Measurements from ENCODE around the gene PSME4. TPM values are rescaled to one million over a fixed set of nuclear protein-coding genes. Genes with fewer than 3 reads are reported as not detected.
"Not testable (repeated sequence)": the region's sequence is repeated elsewhere in the genome, so short reads cannot be mapped to it uniquely, and the experiment has no call there.

The PSME4 gene
- polyA plus RNA-seq, 1 donor from 2014 or later, result 6.3 TPM

- no peak overlapping the region for H3K4me3 Mint-ChIP-seq
- peaks cover 11 to 20% (median 19%) of the 10 kb centered on the region in 3 donors for H3K4me1 Mint-ChIP-seq
- peaks cover 0 to 2% (median 0%) of the 10 kb centered on the region in 3 donors for H3K9me3 Mint-ChIP-seq
- H3K36me3 Mint-ChIP-seq, result peaks cover 1% of the 10 kb centered on the region
- H3K27me3 Mint-ChIP-seq, result no peaks in the 10 kb centered on the region
- H3K27ac Mint-ChIP-seq, result peak overlapping the region in 1 of 3 donors; percentile 81
These were observed 14.9 kb upstream of the PSME4 start for GRCh38 chr2:53985646-53986045.

GRCh38 chr2:53969968-53970723 lies 647 bp downstream of the PSME4 start:
- H3K9me3 Mint-ChIP-seq, result no peaks in the 10 kb centered on the region
- peaks cover 32 to 40% (median 37%) of the 10 kb centered on the region in 3 donors for H3K4me1 Mint-ChIP-seq
- H3K27ac Mint-ChIP-seq, result peak overlapping the region; percentile 88 to 99 (median 95)
- peaks cover 5% of the 10 kb centered on the region for H3K36me3 Mint-ChIP-seq
- no peaks in the 10 kb centered on the region for H3K27me3 Mint-ChIP-seq
- H3K4me3 Mint-ChIP-seq, result peak overlapping the region; percentile 97 to 99 (median 98)

GRCh38 chr2:53969285-53969967 lies 1.4 kb downstream of the PSME4 start:
- peak overlapping the region; percentile 97 to 99 (median 98) for H3K4me3 Mint-ChIP-seq

GRCh38 chr2:53964987-53965687 lies 5.7 kb downstream of the PSME4 start:
- peak overlapping the region in 1 of 4 donors; percentile 73 for H3K4me3 Mint-ChIP-seq

More at GRCh38 chr2:53969285-53969967, 1.4 kb downstream of the PSME4 start:
- no peaks in the 10 kb centered on the region for H3K9me3 Mint-ChIP-seq
- peaks cover 36 to 47% (median 40%) of the 10 kb centered on the region in 3 donors for H3K4me1 Mint-ChIP-seq
- H3K27me3 Mint-ChIP-seq, result no peaks in the 10 kb centered on the region
- peaks cover 5% of the 10 kb centered on the region for H3K36me3 Mint-ChIP-seq
- H3K27ac Mint-ChIP-seq, result peak overlapping the region; percentile 88 to 99 (median 95)

GRCh38 chr2:53964257-53964952 lies 6.4 kb downstream of the PSME4 start:
- H3K4me3 Mint-ChIP-seq, result peak overlapping the region in 3 of 4 donors; percentile 28 to 75 (median 41)
- peak overlapping the region in 1 of 3 donors; percentile 52 for H3K27ac Mint-ChIP-seq

More at GRCh38 chr2:53964987-53965687, 5.7 kb downstream of the PSME4 start:
- peak overlapping the region in 2 of 3 donors; percentile 6 to 52 for H3K27ac Mint-ChIP-seq
- H3K9me3 Mint-ChIP-seq, result no peaks in the 10 kb centered on the region
- H3K27me3 Mint-ChIP-seq, result no peaks in the 10 kb centered on the region
- H3K4me1 Mint-ChIP-seq, result peaks cover 52 to 65% (median 56%) of the 10 kb centered on the region in 3 donors
- H3K36me3 Mint-ChIP-seq, result peaks cover 3% of the 10 kb centered on the region

GRCh38 chr2:53961478-53962216 lies 9.1 kb downstream of the PSME4 start:
- H3K27ac Mint-ChIP-seq, result peak overlapping the region; percentile 49 to 85 (median 62)
- H3K9me3 Mint-ChIP-seq, H3K27me3 Mint-ChIP-seq, H3K36me3 Mint-ChIP-seq: not testable (repeated sequence)
- peaks cover 41 to 59% (median 44%) of the 10 kb centered on the region in 3 donors for H3K4me1 Mint-ChIP-seq
- peak overlapping the region in 3 of 4 donors; percentile 61 to 72 (median 68) for H3K4me3 Mint-ChIP-seq

More at GRCh38 chr2:53964257-53964952, 6.4 kb downstream of the PSME4 start:
- Mint-ChIP-seq H3K9me3 (no peaks in the 10 kb centered on the region), H3K4me1 (peaks cover 51 to 64% (median 55%) of the 10 kb centered on the region in 3 donors), H3K36me3 (peaks cover 8% of the 10 kb centered on the region), H3K27me3 (no peaks in the 10 kb centered on the region)

- Mint-ChIP-seq H3K4me1 (peaks cover 41 to 59% (median 44%) of the 10 kb centered on the region in 3 donors), H3K4me3 (peak overlapping the region in 2 of 4 donors; percentile 2 to 72), H3K9me3 (no peaks in the 10 kb centered on the region), H3K27ac (peak overlapping the region in 2 of 3 donors; percentile 63 to 64), H3K27me3 (no peaks in the 10 kb centered on the region), H3K36me3 (peaks cover 9% of the 10 kb centered on the region)
These were observed 10.3 kb downstream of the PSME4 start for GRCh38 chr2:53960476-53960875.

- no peak overlapping the region for H3K27ac Mint-ChIP-seq
- no peaks in the 10 kb centered on the region for H3K27me3 Mint-ChIP-seq
- peak overlapping the region in 2 of 4 donors; percentile 17 to 39 for H3K4me3 Mint-ChIP-seq
- H3K9me3 Mint-ChIP-seq, result no peaks in the 10 kb centered on the region
- peaks cover 31 to 49% (median 32%) of the 10 kb centered on the region in 3 donors for H3K4me1 Mint-ChIP-seq
- H3K36me3 Mint-ChIP-seq, result peaks cover 9% of the 10 kb centered on the region
These were observed 12.3 kb downstream of the PSME4 start for GRCh38 chr2:53958443-53958842.

- Mint-ChIP-seq H3K4me1 (peaks cover 27 to 33% (median 29%) of the 10 kb centered on the region in 3 donors), H3K27me3 (no peaks in the 10 kb centered on the region), H3K36me3 (peaks cover 3% of the 10 kb centered on the region), H3K27ac (peak overlapping the region in 2 of 3 donors; percentile 59 to 86), H3K9me3 (no peaks in the 10 kb centered on the region), H3K4me3 (peak overlapping the region in 1 of 4 donors; percentile 39)
These were observed 18.3 kb downstream of the PSME4 start for GRCh38 chr2:53952519-53952918.

- H3K36me3 Mint-ChIP-seq, result peaks cover 4% of the 10 kb centered on the region
- no peaks in the 10 kb centered on the region for H3K9me3 Mint-ChIP-seq
- no peaks in the 10 kb centered on the region for H3K27me3 Mint-ChIP-seq
- no peak overlapping the region for H3K27ac Mint-ChIP-seq
- H3K4me1 Mint-ChIP-seq, result peaks cover 38 to 46% (median 42%) of the 10 kb centered on the region in 3 donors
- H3K4me3 Mint-ChIP-seq, result no peak overlapping the region
These were observed 21.3 kb downstream of the PSME4 start for GRCh38 chr2:53949457-53949856.

- Mint-ChIP-seq H3K9me3 (no peaks in the 10 kb centered on the region), H3K4me1 (peaks cover 45 to 52% (median 50%) of the 10 kb centered on the region in 3 donors), H3K36me3 (peaks cover 3% of the 10 kb centered on the region), H3K27ac (peak overlapping the region; percentile 5 to 96 (median 59)), H3K27me3 (no peaks in the 10 kb centered on the region), H3K4me3 (peak overlapping the region in 2 of 4 donors; percentile 82 to 84)
These were observed 25.3 kb downstream of the PSME4 start for GRCh38 chr2:53945538-53945937.

GRCh38 chr2:53944542-53944941 lies 26.3 kb downstream of the PSME4 start:
- no peaks in the 10 kb centered on the region for H3K9me3 Mint-ChIP-seq
- peaks cover 40 to 55% (median 49%) of the 10 kb centered on the region in 3 donors for H3K4me1 Mint-ChIP-seq
- H3K27ac Mint-ChIP-seq, result no peak overlapping the region
- no peaks in the 10 kb centered on the region for H3K27me3 Mint-ChIP-seq
- H3K36me3 Mint-ChIP-seq, result peaks cover 3% of the 10 kb centered on the region
- H3K4me3 Mint-ChIP-seq, result no peak overlapping the region

GRCh38 chr2:53942280-53942679 lies 28.5 kb downstream of the PSME4 start:
- Mint-ChIP-seq H3K27me3 (no peaks in the 10 kb centered on the region), H3K27ac (no peak overlapping the region), H3K4me1 (peaks cover 29 to 44% (median 41%) of the 10 kb centered on the region in 3 donors), H3K4me3 (peak overlapping the region in 1 of 4 donors; percentile 19), H3K9me3 (no peaks in the 10 kb centered on the region), H3K36me3 (peaks cover 3% of the 10 kb centered on the region)

Data from IgD-negative memory B cell (primary cell).